ENCODE results near the gene BCKDHA. TPM values are rescaled to one million over a fixed set of nuclear protein-coding genes. Genes with fewer than 3 reads are reported as not detected.
A peak's percentile ranks its signal among the peaks of the same experiment; 100 is the strongest.

The BCKDHA gene
- total and polyA plus RNA-seq, 2 of the 4 experiments (the other 2 are of a cell fraction): 7.6 to 7.7 TPM

DNA sequence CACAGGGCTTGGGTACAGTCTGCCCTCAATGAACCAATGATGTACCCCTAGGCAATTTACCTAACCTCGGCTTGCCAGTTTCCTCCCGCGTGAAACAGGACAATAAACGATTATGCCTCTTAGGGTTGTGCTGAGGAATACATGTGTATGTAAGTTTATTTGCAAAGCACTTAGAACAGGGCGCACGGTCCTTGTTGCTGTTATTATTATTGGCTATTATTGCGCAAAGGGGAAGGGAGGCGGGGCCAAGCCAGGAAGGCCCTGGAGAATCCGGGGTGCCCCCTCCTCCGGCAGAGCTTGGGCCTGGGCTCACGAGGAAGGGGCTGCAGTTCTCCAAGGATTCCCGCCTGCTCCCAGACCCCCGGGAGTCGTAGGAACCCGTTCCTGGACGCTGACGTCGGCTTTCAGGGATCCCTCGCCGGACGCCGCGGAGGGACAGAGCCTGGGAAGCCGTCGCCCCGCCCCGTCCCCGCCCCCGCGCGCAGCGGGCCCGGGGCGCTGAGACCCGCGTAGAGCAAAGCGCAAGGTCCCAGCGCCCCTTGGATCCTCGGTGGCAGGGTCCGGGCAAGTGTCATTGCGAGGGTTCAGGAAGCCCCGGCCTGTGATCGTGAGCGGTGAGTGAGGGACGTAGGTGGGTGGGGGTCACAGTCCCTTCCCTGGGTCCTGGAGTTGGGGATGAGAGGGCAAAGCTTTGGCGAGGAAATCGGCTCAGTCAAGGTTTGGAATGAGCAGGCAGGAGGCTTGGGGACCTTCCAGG is 21.2 kb upstream of the BCKDHA start, which contains the start of gene TMEM91:
Gene TMEM91 (plus strand): TSS at position 293 of the 757 bp plus-strand sequence. CDS start 1,777 bp downstream, outside the sequence.
- ATAC-seq (ENCODE audit: low read depth): peak; percentile 63
- peak within 1 kb of the TSS; percentile 62; the same call in 1 of the 2 replicates for H4K91ac ChIP-seq (ENCODE audit: insufficient read depth, low read depth, low read length)
- in situ Hi-C loops (cut with MboI; ENCODE audit: low sequenced_read_pairs): no loop called here
- H3K4me3 ChIP-seq (ENCODE audit: insufficient read depth, low read depth, low read length): peak within 1 kb of the TSS; percentile 75
- intact Hi-C loops (cut with micrococcal nuclease): no loop called here
- H3K56ac ChIP-seq (ENCODE audit: extremely low read depth, insufficient read depth, low read length): no peak within 1 kb of the TSS
- H3K9me1 ChIP-seq (ENCODE audit: insufficient read depth, low read length): peaks cover 10% of the 10 kb centered on the region
- 3% methylated on average over 26 of the region's 47 CpGs; no CpG with 5 or more reads in 1 of the 2 experiments for WGBS, 2 experiments (ENCODE audit: extremely low coverage in 2 of 2, insufficient read length in 1 of 2)
- H3K9me3 ChIP-seq (ENCODE audit: control insufficient read depth, insufficient read depth, low read length): no peaks in the 10 kb centered on the region
- H3K23ac ChIP-seq (ENCODE audit: low read depth, low read length): peak within 1 kb of the TSS; percentile 41
- dilution Hi-C loops (cut with HindIII; ENCODE audit: low sequenced_read_pairs, unreplicated experiment): no loop called here
- peak within 1 kb of the TSS; percentile 90 for H3K14ac ChIP-seq (replicated peaks; ENCODE audit: low read depth, low read length)
- peak within 1 kb of the TSS; percentile 71 for H2BK120ac ChIP-seq (ENCODE audit: low read depth, low read length)
- H4K20me1 ChIP-seq (ENCODE audit: insufficient read depth, low read length): peaks cover 3% of the 10 kb centered on the region; the same call in 1 of the 2 replicates
- peaks cover 9% of the 10 kb centered on the region for H3K4me1 ChIP-seq (ENCODE audit: control insufficient read depth, insufficient read depth, low read length)
- no peaks in the 10 kb centered on the region; the same call in 1 of the 2 replicates for H3K36me3 ChIP-seq (ENCODE audit: control insufficient read depth, insufficient read depth, low read length)
- peak within 1 kb of the TSS; percentile 80 for H3K4ac ChIP-seq (ENCODE audit: low read depth, low read length)
- H2BK15ac ChIP-seq (ENCODE audit: low read depth, low read length): no peak within 1 kb of the TSS; the same call in 2 of the 3 replicates
- peak within 1 kb of the TSS; percentile 67 for H3K9ac ChIP-seq (ENCODE audit: low read depth, low read length)
- ChIA-PET CTCF (no interaction called here), POLR2A (ENCODE audit: unreplicated experiment) (no interaction called here)
- H2AK9ac ChIP-seq (replicated peaks; ENCODE audit: low read depth, low read length, poor library complexity): peak within 1 kb of the TSS; percentile 71
- no TSS peak for BruUV-seq (replicated peaks)
- no peak for DNase-seq
- H3K27me3 ChIP-seq (ENCODE audit: control insufficient read depth, insufficient read depth, low read length): no peaks in the 10 kb centered on the region
- H2BK20ac ChIP-seq (ENCODE audit: low read depth, low read length): no peak within 1 kb of the TSS
- peak within 1 kb of the TSS; percentile 97 for H2AFZ ChIP-seq (replicated peaks; ENCODE audit: low read length, poor library complexity)
- no peak within 1 kb of the TSS for H2BK5ac ChIP-seq (ENCODE audit: low read depth, low read length, poor library complexity, severe bottlenecking)
- peaks cover 0 to 26% of the 10 kb centered on the region in 2 experiments; a peak in 3 of 4 replicates for H3K79me1 ChIP-seq (ENCODE audit: low read depth in 1 of 2, low read length in 2 of 2)
- peak within 1 kb of the TSS; percentile 80 for H4K5ac ChIP-seq (ENCODE audit: low read depth, low read length)
- peak within 1 kb of the TSS; percentile 36; the same call in 1 of the 2 replicates for H2AK5ac ChIP-seq (ENCODE audit: low read depth, low read length)
- H3K27ac ChIP-seq (ENCODE audit: insufficient read depth, low read length): no peak within 1 kb of the TSS; the same call in 1 of the 2 replicates
- H4K8ac ChIP-seq (ENCODE audit: low read depth in 2 of 2, low read length in 2 of 2): peak within 1 kb of the TSS in 1 of 2 experiments; percentile 54; a peak in 2 of 4 replicates
- peak within 1 kb of the TSS; percentile 54; the same call in 1 of the 2 replicates for H3K18ac ChIP-seq (ENCODE audit: low read depth, low read length)
- TF ChIP-seq CEBPB (IDR thresholded peaks at IDR 0.05; ENCODE audit: low read depth, low read length): peak; percentile 93
- no peak for TF ChIP-seq MAFK (IDR thresholded peaks at IDR 0.05; ENCODE audit: low read depth, low read length)
- no peak for TF ChIP-seq FOS (IDR thresholded peaks at IDR 0.05; ENCODE audit: low read depth, low read length)
- H3K4me2 ChIP-seq (ENCODE audit: low read depth, low read length): peak within 1 kb of the TSS; percentile 92
